Mesothelial cell of epicardium (in vitro differentiated cells): Measurements from ENCODE around the gene POLR3A. TPM values are rescaled to one million over a fixed set of nuclear protein-coding genes. Genes with fewer than 3 reads are reported as not detected.
A peak's percentile ranks its signal among the peaks of the same experiment; 100 is the strongest.

ENCODE experiments used
- DNase-seq, 2 experiments: peaks; one replicate each; pipeline ENCODE4 v3.0.0; 2021; ENCODE audit warnings: low spot score in 2 of 2; ENCODE audit not compliant: unreplicated experiment in 2 of 2
- H3K27ac Mint-ChIP-seq: 2 replicates; pipeline ENCODE4 v1.8.0; 2021; ENCODE audit warnings: mixed read lengths
- H3K27me3 Mint-ChIP-seq: 2 replicates; pipeline ENCODE4 v1.8.0; 2021; ENCODE audit warnings: low read depth, mixed read lengths
- H3K36me3 Mint-ChIP-seq: 2 replicates; pipeline ENCODE4 v1.8.0; 2021; ENCODE audit warnings: mixed read lengths
- H3K4me1 Mint-ChIP-seq: 2 replicates; pipeline ENCODE4 v1.8.0; 2021; ENCODE audit warnings: mixed read lengths
- H3K4me3 Mint-ChIP-seq: 2 replicates; pipeline ENCODE4 v1.8.0; 2021; ENCODE audit warnings: mild to moderate bottlenecking, moderate library complexity, mixed read lengths
- H3K9me3 Mint-ChIP-seq: 2 replicates; pipeline ENCODE4 v1.8.0; 2021; ENCODE audit warnings: mixed read lengths
- total RNA-seq: library from RNA; stranded (reverse); gene quantifications from 3 replicates; pipeline ENCODE4 v1.2.1, GENCODE V29; 2021
- TF ChIP-seq, protein P1 (sequence below): fragments of 200-600 bp; sonication (generic); IDR thresholded peaks from one replicate; pipeline ENCODE4 v1.5.0; 2021; ENCODE audit warnings: antibody characterized with exemption; ENCODE audit not compliant: unreplicated experiment

The POLR3A gene
- total RNA-seq, 1 donor from 2014 or later, result 23.9 TPM

DNA sequence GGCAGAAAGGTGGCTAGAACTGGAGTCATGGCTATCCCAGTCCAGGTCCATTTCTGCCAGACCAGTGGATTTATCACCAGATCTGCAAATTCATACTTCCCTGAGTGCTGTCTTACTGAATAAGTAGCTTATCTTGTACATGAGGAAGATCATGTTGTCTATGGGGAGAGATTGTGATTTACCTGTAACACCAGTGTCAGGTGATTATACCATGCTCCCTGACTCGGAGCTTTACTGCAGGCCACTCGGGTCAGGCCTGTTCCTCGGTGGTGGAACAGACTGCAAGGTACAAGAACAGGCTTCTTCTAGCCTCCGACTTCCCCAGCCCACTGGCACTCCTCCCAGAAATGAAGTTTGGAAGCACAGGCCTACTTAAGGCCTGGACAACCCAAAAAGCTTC is 60.2 kb downstream of the POLR3A start:
- TF ChIP-seq, protein P1, sequence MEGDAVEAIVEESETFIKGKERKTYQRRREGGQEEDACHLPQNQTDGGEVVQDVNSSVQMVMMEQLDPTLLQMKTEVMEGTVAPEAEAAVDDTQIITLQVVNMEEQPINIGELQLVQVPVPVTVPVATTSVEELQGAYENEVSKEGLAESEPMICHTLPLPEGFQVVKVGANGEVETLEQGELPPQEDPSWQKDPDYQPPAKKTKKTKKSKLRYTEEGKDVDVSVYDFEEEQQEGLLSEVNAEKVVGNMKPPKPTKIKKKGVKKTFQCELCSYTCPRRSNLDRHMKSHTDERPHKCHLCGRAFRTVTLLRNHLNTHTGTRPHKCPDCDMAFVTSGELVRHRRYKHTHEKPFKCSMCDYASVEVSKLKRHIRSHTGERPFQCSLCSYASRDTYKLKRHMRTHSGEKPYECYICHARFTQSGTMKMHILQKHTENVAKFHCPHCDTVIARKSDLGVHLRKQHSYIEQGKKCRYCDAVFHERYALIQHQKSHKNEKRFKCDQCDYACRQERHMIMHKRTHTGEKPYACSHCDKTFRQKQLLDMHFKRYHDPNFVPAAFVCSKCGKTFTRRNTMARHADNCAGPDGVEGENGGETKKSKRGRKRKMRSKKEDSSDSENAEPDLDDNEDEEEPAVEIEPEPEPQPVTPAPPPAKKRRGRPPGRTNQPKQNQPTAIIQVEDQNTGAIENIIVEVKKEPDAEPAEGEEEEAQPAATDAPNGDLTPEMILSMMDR, result no peak
- DNase-seq, result no peak

DNA sequence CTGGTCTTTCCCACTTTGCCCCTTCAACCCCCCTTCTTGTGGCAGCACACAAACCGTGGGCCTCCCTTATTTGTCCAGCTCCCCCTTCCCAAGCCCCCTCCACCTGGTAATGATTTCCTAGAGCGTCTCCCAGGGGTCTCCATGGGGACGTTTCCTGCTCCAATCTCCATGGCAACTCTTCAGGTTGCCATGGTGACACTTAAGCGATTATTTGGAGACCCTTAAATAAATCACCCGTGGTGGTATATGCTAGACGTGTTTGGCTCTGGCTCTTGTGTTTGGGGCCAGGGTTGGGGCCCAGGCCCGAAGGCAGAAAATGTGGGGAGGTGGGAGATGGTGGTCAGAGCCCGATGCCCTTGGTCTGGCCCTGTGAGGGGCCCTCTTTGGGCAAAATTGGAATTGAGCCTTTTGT is 61.7 kb downstream of the POLR3A start:
- DNase-seq, result no peak

More for the DNA sequence above, 60.2 kb downstream of the POLR3A start:
- Mint-ChIP-seq H3K4me3 (no peak overlapping the region), H3K9me3 (peaks cover 7% of the 10 kb centered on the region), H3K36me3 (peaks cover 3% of the 10 kb centered on the region), H3K4me1 (peaks cover 13% of the 10 kb centered on the region), H3K27ac (no peak overlapping the region), H3K27me3 (no peaks in the 10 kb centered on the region)

GRCh38 chr10:77965294-77965693 is 64.0 kb downstream of the POLR3A start:
- TF ChIP-seq, protein P1, result no peak
- no peak overlapping the region for H3K27ac Mint-ChIP-seq
- H3K4me3 Mint-ChIP-seq, result no peak overlapping the region
- peaks cover 9% of the 10 kb centered on the region for H3K4me1 Mint-ChIP-seq
- no peak for DNase-seq
- H3K9me3 Mint-ChIP-seq, result peaks cover 12% of the 10 kb centered on the region
- peaks cover 3% of the 10 kb centered on the region for H3K36me3 Mint-ChIP-seq
- H3K27me3 Mint-ChIP-seq, result no peaks in the 10 kb centered on the region

More for the DNA sequence above, 61.7 kb downstream of the POLR3A start:
- TF ChIP-seq, protein P1, result no peak
- H3K4me3 Mint-ChIP-seq, result no peak overlapping the region
- H3K4me1 Mint-ChIP-seq, result peaks cover 13% of the 10 kb centered on the region
- H3K27me3 Mint-ChIP-seq, result no peaks in the 10 kb centered on the region
- H3K27ac Mint-ChIP-seq, result peak overlapping the region; percentile 86
- peaks cover 3% of the 10 kb centered on the region for H3K36me3 Mint-ChIP-seq
- peaks cover 12% of the 10 kb centered on the region for H3K9me3 Mint-ChIP-seq

GRCh38 chr10:77964811-77965210 is 64.5 kb downstream of the POLR3A start:
- Mint-ChIP-seq H3K36me3 (peaks cover 3% of the 10 kb centered on the region), H3K9me3 (peaks cover 12% of the 10 kb centered on the region), H3K4me3 (no peak overlapping the region), H3K27me3 (no peaks in the 10 kb centered on the region), H3K27ac (no peak overlapping the region), H3K4me1 (peaks cover 9% of the 10 kb centered on the region)
- TF ChIP-seq, protein P1, result no peak
- DNase-seq, result no peak

- TF ChIP-seq, protein P1, result no peak
- Mint-ChIP-seq H3K4me3 (no peak overlapping the region), H3K9me3 (peaks cover 12% of the 10 kb centered on the region), H3K36me3 (peaks cover 3% of the 10 kb centered on the region), H3K27me3 (no peaks in the 10 kb centered on the region), H3K4me1 (peaks cover 9% of the 10 kb centered on the region), H3K27ac (no peak overlapping the region)
- no peak for DNase-seq
Observed at GRCh38 chr10:77963901-77964300, 65.4 kb downstream of the POLR3A start.
